Measurements from ENCODE around the gene CNIH3. TPM values are rescaled to one million over a fixed set of nuclear protein-coding genes. Genes with fewer than 3 reads are reported as not detected.

Gene CNIH3
- total RNA-seq, 1 experiment from 2014 or later, result 1.8 TPM

- DNase-seq (ENCODE audit: low read depth, low spot score) (no peak), ATAC-seq (no peak)
- no peak for TF ChIP-seq SIN3A (IDR thresholded peaks at IDR 0.05; ENCODE audit: low read depth)
- Histone ChIP-seq H3K4me3 (replicated peaks in 1 of 2; ENCODE audit: low read depth in 1 of 2, low read length in 2 of 2) (no peak overlapping the region), H3K27me3 (ENCODE audit: insufficient read depth, low read length) (no peaks in the 10 kb centered on the region), H3K4me1 (ENCODE audit: control insufficient read depth in 1 of 2, insufficient read depth in 2 of 2, low read length in 2 of 2) (no peaks in the 10 kb centered on the region), H3K79me2 (ENCODE audit: insufficient read depth, low read length) (no peaks in the 10 kb centered on the region), H3K27ac (ENCODE audit: low read depth, low read length) (no peak overlapping the region), H2AFZ (ENCODE audit: low read depth, low read length, poor library complexity, severe bottlenecking) (no peak overlapping the region), H3K36me3 (ENCODE audit: control insufficient read depth in 1 of 2, insufficient read depth in 2 of 2, low read length in 2 of 2) (no peaks in the 10 kb centered on the region), H3K9me2 (ENCODE audit: insufficient read depth) (no peaks in the 10 kb centered on the region), H3K9me3 (ENCODE audit: control insufficient read depth in 1 of 2, insufficient read depth in 1 of 2, low read depth in 1 of 2, low read length in 2 of 2) (no peaks in the 10 kb centered on the region), H3K9ac (ENCODE audit: low read length) (no peak overlapping the region), H4K20me1 (ENCODE audit: insufficient read depth) (no peaks in the 10 kb centered on the region), H3K4me2 (ENCODE audit: low read length) (no peak overlapping the region)
- BruUV-seq (replicated peaks), result no TSS peak
- ChIA-PET RAD21 (ENCODE audit: low non-redundant PET in 1 of 2, low total read pairs in 2 of 2, uncharacterized antibody in 2 of 2, unreplicated experiment in 2 of 2) (no interaction called here), CTCF (no interaction called here), POLR2A (no interaction called here)
- intact Hi-C loops (cut with micrococcal nuclease), result no loop called here
Measured at GRCh38 chr1:224718470-224719053, 102.4 kb downstream of the CNIH3 start.

- no peak for ATAC-seq
- CTCF ChIA-PET, result no interaction called here
- POLR2A ChIA-PET, result no interaction called here
Measured at GRCh38 chr1:224719716-224720115, 103.6 kb downstream of the CNIH3 start.

More at GRCh38 chr1:224719716-224720115, 103.6 kb downstream of the CNIH3 start:
- H3K4me1 ChIP-seq (ENCODE audit: control insufficient read depth in 1 of 2, insufficient read depth in 2 of 2, low read length in 2 of 2), result no peaks in the 10 kb centered on the region
- H3K9me3 ChIP-seq (ENCODE audit: control insufficient read depth in 1 of 2, insufficient read depth in 1 of 2, low read depth in 1 of 2, low read length in 2 of 2), result no peaks in the 10 kb centered on the region
- no peaks in the 10 kb centered on the region for H3K27me3 ChIP-seq (ENCODE audit: insufficient read depth, low read length)
- H3K9me2 ChIP-seq (ENCODE audit: insufficient read depth), result no peaks in the 10 kb centered on the region
- no peaks in the 10 kb centered on the region for H3K79me2 ChIP-seq (ENCODE audit: insufficient read depth, low read length)
- H3K9ac ChIP-seq (ENCODE audit: low read length), result no peak overlapping the region
- intact Hi-C loops (cut with micrococcal nuclease), result no loop called here
- no peak overlapping the region for H3K4me3 ChIP-seq (replicated peaks in 1 of 2; ENCODE audit: low read depth in 1 of 2, low read length in 2 of 2)
- no peaks in the 10 kb centered on the region for H4K20me1 ChIP-seq (ENCODE audit: insufficient read depth)
- no peak for DNase-seq (ENCODE audit: low read depth, low spot score)
- RAD21 ChIA-PET (ENCODE audit: low non-redundant PET in 1 of 2, low total read pairs in 2 of 2, uncharacterized antibody in 2 of 2, unreplicated experiment in 2 of 2), result no interaction called here
- H3K27ac ChIP-seq (ENCODE audit: low read depth, low read length), result no peak overlapping the region
- no peak overlapping the region for H3K4me2 ChIP-seq (ENCODE audit: low read length)
- no peaks in the 10 kb centered on the region for H3K36me3 ChIP-seq (ENCODE audit: control insufficient read depth in 1 of 2, insufficient read depth in 2 of 2, low read length in 2 of 2)
- H2AFZ ChIP-seq (ENCODE audit: low read depth, low read length, poor library complexity, severe bottlenecking), result no peak overlapping the region
- no TSS peak for BruUV-seq (replicated peaks)
- TF ChIP-seq POLR2AphosphoS5 (IDR thresholded peaks at IDR 0.05; ENCODE audit: low read depth, low read length) (no peak), YY1 (IDR thresholded peaks at IDR 0.05; ENCODE audit: extremely low read depth, insufficient replicate concordance, low read depth, low read length) (no peak), POLR2A (IDR thresholded peaks at IDR 0.05; ENCODE audit: borderline replicate concordance, extremely low read depth, insufficient read depth, insufficient read length) (no peak), CEBPB (IDR thresholded peaks at IDR 0.05; ENCODE audit: low read depth) (no peak), ELF1 (IDR thresholded peaks at IDR 0.05; ENCODE audit: borderline replicate concordance, low read depth) (no peak), RAD21 (IDR thresholded peaks at IDR 0.05; ENCODE audit: low read depth) (no peak), JUND (IDR thresholded peaks at IDR 0.05) (no peak)

All from HCT116 (cell line).